ENCODE data around the gene STX1B. TPM values are rescaled to one million over a fixed set of nuclear protein-coding genes. Genes with fewer than 3 reads are reported as not detected.
"Not testable (repeated sequence)": the region's sequence is repeated elsewhere in the genome, so short reads cannot be mapped to it uniquely, and the experiment has no call there.

Gene STX1B
- total RNA-seq, 1 donor from 2014 or later = 11.4 TPM

GRCh38 chr16:31016018-31016417, 5.6 kb upstream of the STX1B start:
- no peak for FAIRE-seq
- DNase-seq (ENCODE audit: low spot score in 2 of 2) = no peak

- not testable (repeated sequence) for FAIRE-seq; DNase-seq (ENCODE audit: low spot score in 2 of 2)
These were observed 2.9 kb upstream of the STX1B start for GRCh38 chr16:31013292-31013691.

- DNase-seq (ENCODE audit: low spot score in 2 of 2); FAIRE-seq: not testable (repeated sequence)
These were observed 1.4 kb upstream of the STX1B start for GRCh38 chr16:31011815-31012214.

- no peak for DNase-seq (ENCODE audit: low spot score in 2 of 2)
- FAIRE-seq = no peak
These were observed 399 bp downstream of the STX1B start for GRCh38 chr16:31009894-31010584.

GRCh38 chr16:31009120-31009519, 1.3 kb downstream of the STX1B start:
- no peak for DNase-seq (ENCODE audit: low spot score in 2 of 2)
- FAIRE-seq = no peak

- FAIRE-seq (no peak), DNase-seq (ENCODE audit: low spot score in 2 of 2) (no peak)
These were observed 1.9 kb downstream of the STX1B start for GRCh38 chr16:31008551-31008950.

GRCh38 chr16:31008149-31008548, 2.3 kb downstream of the STX1B start:
- FAIRE-seq (no peak), DNase-seq (ENCODE audit: low spot score in 2 of 2) (no peak)

- DNase-seq (ENCODE audit: low spot score in 2 of 2) (no peak), FAIRE-seq (no peak)
These were observed 2.8 kb downstream of the STX1B start for GRCh38 chr16:31007684-31008083.

GRCh38 chr16:31006589-31006988, 3.8 kb downstream of the STX1B start:
- DNase-seq (ENCODE audit: low spot score in 2 of 2) = no peak
- FAIRE-seq = no peak

GRCh38 chr16:31006086-31006385, 4.4 kb downstream of the STX1B start:
- DNase-seq (ENCODE audit: low spot score in 2 of 2) = no peak
- FAIRE-seq = no peak

- FAIRE-seq (no peak), DNase-seq (ENCODE audit: low spot score in 2 of 2) (peak in 1 of 2 donors; percentile 20)
These were observed 4.9 kb downstream of the STX1B start for GRCh38 chr16:31005350-31006085.

- DNase-seq (ENCODE audit: low spot score in 2 of 2) = no peak
- no peak for FAIRE-seq
These were observed 5.8 kb downstream of the STX1B start for GRCh38 chr16:31004658-31005057.

- no peak for DNase-seq (ENCODE audit: low spot score in 2 of 2)
- FAIRE-seq = no peak
These were observed 6.7 kb downstream of the STX1B start for GRCh38 chr16:31003744-31004143.

- FAIRE-seq = no peak
- DNase-seq (ENCODE audit: low spot score in 2 of 2) = no peak
These were observed 7.5 kb downstream of the STX1B start for GRCh38 chr16:31002862-31003341.

- DNase-seq (ENCODE audit: low spot score in 2 of 2) (no peak), FAIRE-seq (no peak)
These were observed 8.2 kb downstream of the STX1B start for GRCh38 chr16:31002250-31002700.

GRCh38 chr16:31001507-31002249, 8.8 kb downstream of the STX1B start:
- FAIRE-seq (no peak), DNase-seq (ENCODE audit: low spot score in 2 of 2) (no peak)

- DNase-seq (ENCODE audit: low spot score in 2 of 2) = no peak
- FAIRE-seq = no peak
These were observed 9.6 kb downstream of the STX1B start for GRCh38 chr16:31000671-31001382.

GRCh38 chr16:30998852-30999761, 11.3 kb downstream of the STX1B start:
- no peak for DNase-seq (ENCODE audit: low spot score in 2 of 2)
- no peak for FAIRE-seq
